GM18909 (cell line): Measurements from ENCODE around the gene B4GALT4.
A peak's percentile ranks its signal among the peaks of the same experiment; 100 is the strongest.
"Not testable (repeated sequence)": the region's sequence is repeated elsewhere in the genome, so short reads cannot be mapped to it uniquely, and the experiment has no call there.

Experiments used
- ATAC-seq: cut with Tn5 transposase; IDR thresholded peaks from one replicate; pipeline ENCODE4 v1.9.1; 2021; ENCODE audit warnings: mild to moderate bottlenecking; ENCODE audit not compliant: unreplicated experiment, poor library complexity

The B4GALT4 gene

GRCh38 chr3:119206611-119207511 lies 33.8 kb downstream of the B4GALT4 start:
- peak; percentile 54 for ATAC-seq

- no peak for ATAC-seq
Measured at GRCh38 chr3:119205685-119206084, 35.0 kb downstream of the B4GALT4 start.

GRCh38 chr3:119205209-119205608 lies 35.5 kb downstream of the B4GALT4 start:
- no peak for ATAC-seq

- no peak for ATAC-seq
Measured at GRCh38 chr3:119195911-119196310, 44.8 kb downstream of the B4GALT4 start.

GRCh38 chr3:119195151-119195476 lies 45.6 kb downstream of the B4GALT4 start:
- ATAC-seq: no peak

- no peak for ATAC-seq
Measured at GRCh38 chr3:119194237-119195150, 46.2 kb downstream of the B4GALT4 start.

GRCh38 chr3:119191800-119192199 lies 48.9 kb downstream of the B4GALT4 start:
- no peak for ATAC-seq

- no peak for ATAC-seq
Measured at GRCh38 chr3:119187266-119187665, 53.4 kb downstream of the B4GALT4 start.

GRCh38 chr3:119184796-119185570 lies 55.7 kb downstream of the B4GALT4 start:
- ATAC-seq: no peak

- ATAC-seq: no peak
Measured at GRCh38 chr3:119184111-119184510, 56.6 kb downstream of the B4GALT4 start.

- ATAC-seq: no peak
Measured at GRCh38 chr3:119181765-119182164, 58.9 kb downstream of the B4GALT4 start.

GRCh38 chr3:119177321-119177720 lies 63.4 kb downstream of the B4GALT4 start:
- no peak for ATAC-seq

GRCh38 chr3:119176778-119177177 lies 63.9 kb downstream of the B4GALT4 start:
- no peak for ATAC-seq

- no peak for ATAC-seq
Measured at GRCh38 chr3:119175872-119176756, 64.6 kb downstream of the B4GALT4 start.

- no peak for ATAC-seq
Measured at GRCh38 chr3:119173325-119173724, 67.4 kb downstream of the B4GALT4 start, which contains the start of gene UPK1B. Gene UPK1B, plus strand, starts transcription at chr3:119173598. Its CDS starts 13,144 bp downstream, at chr3:119186742.

GRCh38 chr3:119170821-119171220 lies 69.9 kb downstream of the B4GALT4 start:
- ATAC-seq: no peak

- ATAC-seq: not testable (repeated sequence)
Measured at GRCh38 chr3:119164745-119165144, 75.9 kb downstream of the B4GALT4 start.
